NCI-H1417 (cell line): Measurements from ENCODE around the gene ABAT.
A peak's percentile ranks its signal among the peaks of the same experiment; 100 is the strongest.
"Not testable (repeated sequence)": the region's sequence is repeated elsewhere in the genome, so short reads cannot be mapped to it uniquely, and the experiment has no call there.

Experiments used
- DNase-seq, 3 experiments: peaks; one replicate each; lab custom pipeline; 2025; lab: John Stamatoyannopoulos, UW

ABAT gene

GRCh38 chr16:8682551-8683259 is 8.3 kb downstream of the ABAT start:
- no peak for DNase-seq

GRCh38 chr16:8683640-8684039 is 9.2 kb downstream of the ABAT start:
- no peak for DNase-seq

GRCh38 chr16:8685617-8686016 is 11.2 kb downstream of the ABAT start:
- DNase-seq: no peak

GRCh38 chr16:8686031-8686621 is 11.7 kb downstream of the ABAT start:
- no peak for DNase-seq

GRCh38 chr16:8686879-8687278 is 12.5 kb downstream of the ABAT start:
- DNase-seq: no peak

GRCh38 chr16:8689686-8690085 is 15.3 kb downstream of the ABAT start:
- DNase-seq: no peak

- DNase-seq: no peak
Measured at GRCh38 chr16:8691728-8692127, 17.3 kb downstream of the ABAT start.

GRCh38 chr16:8694795-8695728 is 20.6 kb downstream of the ABAT start:
- no peak for DNase-seq

- DNase-seq: no peak
Measured at GRCh38 chr16:8696880-8697279, 22.5 kb downstream of the ABAT start.

GRCh38 chr16:8697965-8698364 is 23.5 kb downstream of the ABAT start:
- DNase-seq: no peak

GRCh38 chr16:8703693-8704092 is 29.3 kb downstream of the ABAT start:
- no peak for DNase-seq

GRCh38 chr16:8704098-8704497 is 29.7 kb downstream of the ABAT start:
- no peak for DNase-seq

GRCh38 chr16:8705100-8705822 is 30.8 kb downstream of the ABAT start:
- not testable (repeated sequence) for DNase-seq

- no peak for DNase-seq
Measured at GRCh38 chr16:8708536-8708935, 34.1 kb downstream of the ABAT start.

GRCh38 chr16:8712589-8713361 is 38.4 kb downstream of the ABAT start:
- peak; percentile 57 to 98 (median 88) for DNase-seq

GRCh38 chr16:8713635-8714172 is 39.3 kb downstream of the ABAT start:
- DNase-seq: peak in 2 of 3 experiments; percentile 60 to 74

- DNase-seq: no peak
Measured at GRCh38 chr16:8714174-8714573, 39.8 kb downstream of the ABAT start.

- DNase-seq: no peak
Measured at GRCh38 chr16:8714807-8715206, 40.4 kb downstream of the ABAT start.

- no peak for DNase-seq
Measured at GRCh38 chr16:8716052-8716451, 41.6 kb downstream of the ABAT start.

GRCh38 chr16:8716592-8716991 is 42.2 kb downstream of the ABAT start:
- peak in 2 of 3 experiments; percentile 12 to 69 for DNase-seq

GRCh38 chr16:8717469-8717868 is 43.1 kb downstream of the ABAT start:
- DNase-seq: no peak
